ENCODE results near the gene ZFHX3. TPM values are rescaled to one million over a fixed set of nuclear protein-coding genes. Genes with fewer than 3 reads are reported as not detected.
"Not testable (repeated sequence)": the region's sequence is repeated elsewhere in the genome, so short reads cannot be mapped to it uniquely, and the experiment has no call there.

ZFHX3 gene, protein sequence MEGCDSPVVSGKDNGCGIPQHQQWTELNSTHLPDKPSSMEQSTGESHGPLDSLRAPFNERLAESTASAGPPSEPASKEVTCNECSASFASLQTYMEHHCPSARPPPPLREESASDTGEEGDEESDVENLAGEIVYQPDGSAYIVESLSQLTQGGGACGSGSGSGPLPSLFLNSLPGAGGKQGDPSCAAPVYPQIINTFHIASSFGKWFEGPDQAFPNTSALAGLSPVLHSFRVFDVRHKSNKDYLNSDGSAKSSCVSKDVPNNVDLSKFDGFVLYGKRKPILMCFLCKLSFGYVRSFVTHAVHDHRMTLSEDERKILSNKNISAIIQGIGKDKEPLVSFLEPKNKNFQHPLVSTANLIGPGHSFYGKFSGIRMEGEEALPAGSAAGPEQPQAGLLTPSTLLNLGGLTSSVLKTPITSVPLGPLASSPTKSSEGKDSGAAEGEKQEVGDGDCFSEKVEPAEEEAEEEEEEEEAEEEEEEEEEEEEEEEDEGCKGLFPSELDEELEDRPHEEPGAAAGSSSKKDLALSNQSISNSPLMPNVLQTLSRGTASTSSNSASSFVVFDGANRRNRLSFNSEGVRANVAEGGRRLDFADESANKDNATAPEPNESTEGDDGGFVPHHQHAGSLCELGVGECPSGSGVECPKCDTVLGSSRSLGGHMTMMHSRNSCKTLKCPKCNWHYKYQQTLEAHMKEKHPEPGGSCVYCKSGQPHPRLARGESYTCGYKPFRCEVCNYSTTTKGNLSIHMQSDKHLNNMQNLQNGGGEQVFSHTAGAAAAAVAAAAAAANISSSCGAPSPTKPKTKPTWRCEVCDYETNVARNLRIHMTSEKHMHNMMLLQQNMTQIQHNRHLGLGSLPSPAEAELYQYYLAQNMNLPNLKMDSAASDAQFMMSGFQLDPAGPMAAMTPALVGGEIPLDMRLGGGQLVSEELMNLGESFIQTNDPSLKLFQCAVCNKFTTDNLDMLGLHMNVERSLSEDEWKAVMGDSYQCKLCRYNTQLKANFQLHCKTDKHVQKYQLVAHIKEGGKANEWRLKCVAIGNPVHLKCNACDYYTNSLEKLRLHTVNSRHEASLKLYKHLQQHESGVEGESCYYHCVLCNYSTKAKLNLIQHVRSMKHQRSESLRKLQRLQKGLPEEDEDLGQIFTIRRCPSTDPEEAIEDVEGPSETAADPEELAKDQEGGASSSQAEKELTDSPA (N-terminal part only)
- polyA plus RNA-seq (ENCODE audit: insufficient read length) = 8.8 TPM

DNA sequence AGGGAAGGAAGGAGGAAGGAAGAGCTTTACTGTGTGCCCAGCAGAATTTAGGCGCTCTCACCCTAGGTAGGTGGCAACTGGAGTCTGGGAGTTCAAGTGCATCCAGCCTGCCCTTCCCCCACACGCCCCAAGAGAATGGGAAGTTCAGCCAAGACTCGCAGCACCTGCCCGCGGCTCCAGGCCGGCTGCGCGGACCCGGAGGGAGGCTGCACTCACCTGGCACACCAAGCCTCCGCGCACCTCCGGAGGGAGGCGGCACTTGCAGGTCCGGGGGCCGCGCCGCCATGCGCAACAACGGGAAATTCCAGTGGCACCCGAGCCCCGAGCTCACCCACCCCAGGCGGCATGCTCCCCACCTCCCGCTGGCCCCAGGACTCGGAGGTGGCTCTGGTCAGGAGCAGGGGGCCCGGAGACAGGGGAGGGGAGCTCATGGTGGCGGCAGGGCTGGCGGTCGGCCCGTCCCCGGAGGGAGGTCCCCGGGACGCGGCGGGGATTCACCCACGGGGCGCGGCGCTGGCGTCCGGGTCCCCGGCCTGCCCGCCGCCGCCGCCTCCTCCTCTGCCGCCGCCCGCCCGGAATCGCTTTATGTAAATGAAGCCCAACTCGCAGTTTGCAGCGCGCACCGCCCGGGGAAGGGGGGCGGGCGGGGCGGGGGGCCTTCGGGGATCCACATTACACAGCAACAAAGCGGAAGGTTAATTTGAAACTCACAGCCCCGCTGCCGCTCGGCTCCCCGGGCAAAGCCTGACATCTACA lies at the start of gene ZFHX3:
Gene ZFHX3, minus strand, starts transcription at position 593 of the 756 bp plus-strand sequence. CDS start 87,983 bp downstream, outside the sequence.
- DNase-seq (ENCODE audit: low read depth) = no peak

DNA sequence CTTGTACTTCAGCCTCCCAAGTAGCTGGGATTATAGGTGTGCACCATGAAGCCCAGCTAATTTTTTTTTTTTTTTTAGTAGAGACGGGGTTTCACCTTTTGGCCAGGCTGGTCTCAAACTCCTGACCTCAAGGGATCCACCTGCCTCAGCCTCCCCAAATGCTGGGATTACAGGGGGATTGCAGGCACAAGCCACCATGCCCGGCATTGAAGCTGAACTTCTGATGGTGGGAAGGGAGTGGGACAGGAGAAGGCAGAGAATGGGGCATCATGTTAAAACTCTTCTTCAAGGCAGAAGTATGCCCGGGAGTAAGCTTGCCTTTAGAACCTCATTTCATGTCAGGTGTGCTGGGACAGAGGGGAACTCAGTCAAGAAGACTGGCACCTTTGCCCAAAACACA lies 48.6 kb upstream of the ZFHX3 start:
- no peak for DNase-seq (ENCODE audit: low read depth)

DNA sequence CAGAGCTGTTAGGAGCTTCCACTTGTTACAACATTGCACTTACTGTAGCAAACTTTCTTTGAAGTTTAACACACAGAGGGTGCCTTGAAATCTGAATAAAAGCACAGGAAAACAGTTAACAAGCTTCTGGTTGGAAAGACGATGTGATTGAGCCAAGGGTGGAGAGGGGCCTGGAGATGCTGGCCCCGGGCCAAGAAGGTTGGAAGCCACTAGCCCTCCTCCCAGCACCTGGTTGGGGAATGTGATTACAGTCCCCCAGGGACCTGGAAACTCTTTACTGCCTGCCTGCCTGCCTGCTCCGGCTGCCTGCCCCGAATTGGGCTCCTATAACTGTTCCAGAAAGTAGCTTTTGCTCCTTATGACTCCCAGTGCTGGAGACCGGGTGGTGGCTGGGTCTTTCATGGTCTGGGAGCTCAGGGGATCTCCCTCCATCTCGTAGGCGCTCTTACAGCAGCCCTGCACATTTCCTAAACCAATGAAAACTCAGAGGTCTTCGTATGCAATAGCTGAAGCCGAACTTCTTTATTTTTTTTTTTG lies 48.0 kb upstream of the ZFHX3 start:
- no peak for DNase-seq (ENCODE audit: low read depth)

DNA sequence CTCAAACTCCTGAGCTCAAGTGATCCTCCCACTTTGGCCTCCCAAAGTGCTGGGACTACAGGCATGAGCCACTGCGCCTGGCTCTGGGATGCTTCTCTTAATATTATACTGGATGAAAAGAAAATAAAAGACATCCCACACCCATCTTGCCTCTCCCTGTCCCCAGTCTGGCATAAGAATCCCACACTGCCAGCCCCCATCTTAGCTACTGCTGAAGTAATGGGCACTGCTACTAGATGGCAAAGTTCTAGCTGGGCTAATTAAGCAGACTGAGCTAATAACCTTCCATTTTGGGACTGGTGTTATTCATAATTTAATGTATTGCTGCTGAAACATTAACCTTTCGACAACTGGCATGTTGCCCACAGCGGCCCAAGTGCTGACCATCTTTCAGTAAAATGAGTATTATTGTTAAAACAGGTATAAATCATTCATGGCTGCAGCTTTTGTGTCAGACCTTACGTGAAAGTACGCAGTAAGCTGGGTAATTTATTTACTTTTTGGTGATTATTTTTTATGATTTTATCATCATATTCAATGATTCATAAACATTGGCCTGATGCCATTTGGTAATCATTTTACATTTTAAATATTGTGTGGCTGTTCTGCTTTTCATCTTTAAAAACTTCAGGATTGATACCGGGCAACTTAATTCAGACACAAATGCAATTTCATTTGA lies 47.4 kb upstream of the ZFHX3 start:
- no peak for DNase-seq (ENCODE audit: low read depth)

DNA sequence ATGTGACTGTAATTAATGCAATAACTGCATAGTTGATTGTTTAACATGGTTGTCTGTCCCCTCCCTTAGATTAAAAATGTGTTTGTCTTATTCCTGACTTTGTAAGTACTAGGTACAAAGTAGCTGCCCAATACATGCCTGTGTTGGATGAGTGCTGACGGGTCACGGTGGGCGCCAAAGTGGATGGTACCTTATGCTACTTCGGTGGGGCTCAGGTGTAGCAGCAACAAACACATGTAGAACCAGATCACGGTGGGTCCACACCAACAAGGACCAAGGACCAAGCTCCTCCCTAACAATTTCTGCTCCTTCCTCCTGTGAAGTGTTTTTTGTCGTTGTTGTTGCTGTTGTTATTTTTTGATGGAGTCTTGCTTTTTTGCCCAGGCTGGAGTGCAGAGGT lies 46.4 kb upstream of the ZFHX3 start:
- no peak for DNase-seq (ENCODE audit: low read depth)

DNA sequence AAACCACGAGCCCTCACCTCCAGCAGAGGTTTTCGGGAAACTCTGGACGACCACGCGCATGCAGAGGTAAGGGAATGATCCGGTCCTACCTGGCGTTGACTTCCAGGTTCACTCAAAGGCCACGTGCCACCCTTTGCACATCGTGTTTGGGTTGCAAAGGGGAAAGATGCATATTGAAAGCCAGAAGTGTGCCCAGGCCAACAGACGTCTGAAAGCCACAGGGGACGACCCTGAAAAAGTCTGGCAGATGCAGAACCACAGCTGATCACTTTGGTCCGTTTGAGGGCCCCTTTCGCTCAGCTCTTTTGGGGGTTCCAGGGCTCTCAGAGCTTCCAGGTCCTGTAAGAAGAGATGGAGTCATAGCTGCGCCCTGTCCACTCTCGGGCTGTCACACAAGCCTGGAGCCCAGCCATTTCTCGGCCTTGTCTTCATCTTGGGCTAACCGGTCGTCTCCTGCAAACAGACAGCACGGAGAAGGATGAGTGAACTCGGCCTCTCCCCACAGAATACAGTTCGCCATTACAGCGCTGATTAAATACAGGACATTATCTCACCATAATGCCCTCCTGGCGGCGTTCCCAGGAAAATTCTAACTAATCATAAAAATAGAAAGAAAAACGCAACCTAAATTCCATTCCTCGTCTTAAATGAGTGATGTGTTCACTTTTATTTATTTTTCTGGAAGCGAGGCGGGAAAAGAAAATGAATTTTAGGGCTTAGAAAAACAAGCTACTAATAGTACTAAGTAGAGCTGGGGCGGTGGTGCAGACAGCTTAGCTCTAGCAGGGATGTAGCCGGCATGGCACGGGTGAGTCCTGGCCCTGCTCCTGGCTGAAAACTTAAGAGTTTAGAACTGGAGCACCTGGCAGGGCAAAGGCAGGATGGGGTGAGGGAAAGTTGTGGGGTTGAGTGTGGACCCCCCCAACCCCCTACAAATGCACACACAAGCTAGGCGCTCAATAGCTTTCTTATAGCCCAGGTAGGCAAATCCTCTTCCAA lies 45.5 kb upstream of the ZFHX3 start:
- no peak for DNase-seq (ENCODE audit: low read depth)

DNA sequence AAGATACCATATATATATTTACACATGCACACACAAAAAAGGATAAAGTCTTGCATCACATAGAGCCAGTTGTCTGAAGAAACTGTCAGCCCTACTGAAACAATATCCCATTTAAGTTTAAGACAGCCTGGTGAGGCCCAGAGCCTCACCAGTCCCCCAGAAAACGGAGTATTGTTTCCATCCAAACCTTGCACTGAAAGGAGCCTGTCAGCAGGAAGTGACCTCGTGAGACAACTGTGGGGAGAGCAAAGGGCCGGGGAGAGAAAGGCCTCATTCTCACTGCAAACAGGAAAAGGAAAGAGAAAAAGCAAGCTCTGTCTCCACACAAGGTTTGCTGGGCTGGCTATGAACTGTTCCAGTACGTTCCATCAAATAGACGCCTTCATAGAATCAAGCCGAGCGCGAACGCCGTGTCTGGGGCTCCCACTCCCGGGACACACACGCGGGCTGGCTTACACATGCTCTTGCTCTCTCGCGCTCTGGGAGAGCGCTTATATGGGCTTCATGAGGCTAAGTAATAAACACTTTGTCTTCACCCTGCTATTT lies 44.4 kb upstream of the ZFHX3 start:
- no peak for DNase-seq (ENCODE audit: low read depth)

DNA sequence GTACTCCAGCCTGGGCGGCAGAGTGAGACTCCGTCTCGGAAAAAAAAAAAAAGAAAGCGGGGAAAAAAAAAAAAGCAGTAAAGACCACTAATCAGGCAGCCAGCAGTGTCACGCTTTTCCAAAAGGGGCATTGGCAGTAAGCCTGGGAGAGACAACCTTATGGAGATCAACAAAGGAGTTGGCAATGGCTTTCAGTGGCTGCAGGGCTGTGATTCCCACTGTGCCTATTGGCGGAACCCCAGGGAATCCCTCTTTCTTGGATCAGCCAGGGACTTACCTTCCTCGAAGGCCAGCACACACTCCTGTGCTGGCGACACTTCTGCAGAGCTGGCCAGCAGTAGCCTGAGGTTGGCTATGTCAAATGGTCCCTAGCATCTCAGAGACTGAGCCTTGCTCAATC lies 43.2 kb upstream of the ZFHX3 start:
- no peak for DNase-seq (ENCODE audit: low read depth)

DNA sequence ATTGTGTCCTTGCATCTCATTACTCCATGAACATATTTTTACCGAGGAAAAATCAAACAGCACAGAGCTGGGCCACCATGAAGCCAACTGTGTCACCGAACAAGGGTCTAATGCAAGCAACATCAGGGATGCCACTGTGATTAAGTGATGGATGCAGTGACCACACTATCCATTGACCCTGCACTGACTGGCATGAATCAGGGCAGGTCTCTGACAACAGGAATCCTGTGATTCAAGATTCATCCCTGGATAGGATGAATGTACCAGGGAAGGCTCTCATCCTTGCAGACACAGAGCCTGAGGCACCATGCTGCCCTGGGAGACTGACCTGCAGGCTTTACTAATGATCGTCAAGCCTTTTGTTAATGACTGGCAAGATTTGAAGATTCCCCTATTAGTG lies 41.5 kb upstream of the ZFHX3 start:
- no peak for DNase-seq (ENCODE audit: low read depth)

DNA sequence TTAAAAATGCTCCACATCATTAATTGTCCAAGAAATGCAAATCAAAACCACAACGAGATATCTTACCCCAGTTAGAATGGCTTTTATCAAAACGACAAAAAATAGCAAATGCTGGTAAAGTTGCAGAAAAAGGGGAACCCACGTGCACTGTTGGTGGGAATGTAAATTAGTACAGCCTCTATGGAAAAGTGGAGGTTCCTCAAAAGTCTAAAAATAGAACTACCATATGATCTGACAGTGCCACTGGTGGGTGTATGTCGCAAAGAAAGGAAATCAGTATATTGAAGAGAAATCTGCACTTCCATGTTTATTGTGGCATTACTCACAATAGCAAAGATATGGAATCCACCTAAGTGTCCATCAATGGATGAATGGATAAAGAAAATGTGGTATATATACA lies 38.2 kb upstream of the ZFHX3 start:
- no peak for DNase-seq (ENCODE audit: low read depth)

DNA sequence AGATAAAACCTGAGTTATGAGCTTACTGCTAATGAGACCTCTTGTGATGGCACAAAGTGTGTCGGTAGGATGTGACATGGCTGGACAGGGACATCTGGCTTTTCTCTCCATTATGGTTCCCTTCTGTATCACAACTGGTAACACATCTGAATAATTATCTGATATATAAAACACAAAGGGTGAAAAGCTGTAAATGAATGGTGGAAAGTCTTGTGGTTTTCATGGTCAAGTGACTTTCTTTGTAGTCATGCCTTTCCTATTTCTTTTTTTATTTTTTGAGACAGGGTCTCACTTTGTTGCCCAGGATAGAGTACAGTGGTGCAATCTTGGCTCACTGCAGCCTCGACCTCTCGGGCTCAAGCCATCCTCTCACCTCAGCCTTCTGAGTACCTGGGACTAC lies 35.3 kb upstream of the ZFHX3 start:
- DNase-seq (ENCODE audit: low read depth) = no peak

DNA sequence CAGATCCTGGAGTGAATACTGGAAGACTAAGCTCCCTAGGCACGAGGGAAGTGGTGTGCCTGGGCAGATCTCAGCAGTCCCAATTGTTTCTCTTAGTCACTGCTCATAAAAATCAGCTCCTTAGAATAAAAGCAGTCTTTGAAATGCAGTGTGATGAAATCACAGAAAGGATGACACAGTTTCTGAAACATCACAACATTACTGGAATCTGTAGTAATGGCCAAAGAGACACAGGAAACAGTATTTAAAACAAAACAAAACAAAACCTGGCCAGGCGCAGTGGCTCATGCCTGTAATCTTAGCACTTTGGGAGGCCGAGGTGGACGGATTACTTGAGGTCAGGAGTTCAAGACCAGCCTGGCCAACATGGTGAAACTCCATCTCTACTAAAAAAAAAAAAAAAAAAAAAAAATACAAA lies 34.7 kb upstream of the ZFHX3 start:
- not testable (repeated sequence) for DNase-seq (ENCODE audit: low read depth)

DNA sequence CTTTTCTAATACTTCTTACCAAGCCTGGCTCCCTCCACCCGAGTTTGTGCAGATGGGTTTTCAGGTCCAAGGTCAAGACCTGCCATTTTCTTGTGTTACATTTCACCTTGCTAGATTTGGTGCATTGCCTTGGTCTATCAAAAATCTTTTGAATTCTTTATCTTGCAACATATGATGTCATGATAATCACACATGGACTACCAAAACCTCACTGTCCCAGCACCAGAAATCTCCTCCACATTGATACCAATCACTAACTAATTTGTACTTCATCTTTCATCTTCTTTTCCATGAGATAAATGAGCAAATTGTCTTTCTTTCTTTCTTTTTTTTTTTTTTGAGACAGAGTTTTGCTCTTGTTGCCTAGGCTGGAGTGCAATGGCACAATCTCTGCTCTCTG lies 33.0 kb upstream of the ZFHX3 start:
- no peak for DNase-seq (ENCODE audit: low read depth)

DNA sequence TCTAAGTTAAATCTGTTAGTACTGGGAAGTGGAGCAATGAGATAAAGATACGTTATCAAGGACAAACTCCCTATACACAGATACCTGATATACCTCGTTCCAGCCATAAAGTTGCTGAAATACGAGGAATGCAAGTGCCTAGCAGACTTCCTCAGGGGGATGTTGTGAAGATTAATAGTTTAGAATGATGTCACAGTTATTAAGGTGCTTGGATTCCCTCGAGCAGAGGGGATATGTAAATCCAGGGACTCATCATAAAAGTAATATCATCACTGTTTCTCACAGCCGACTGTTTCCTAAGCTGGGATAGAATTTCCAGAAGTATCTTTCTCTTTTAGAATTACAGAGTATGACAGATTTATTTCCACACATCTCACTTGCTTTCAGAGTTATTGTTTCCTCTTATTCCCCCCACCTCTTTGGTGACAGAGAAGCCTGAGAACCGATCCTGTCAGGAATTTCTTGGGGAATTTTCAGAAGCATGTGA lies 28.4 kb upstream of the ZFHX3 start:
- DNase-seq (ENCODE audit: low read depth) = no peak

DNA sequence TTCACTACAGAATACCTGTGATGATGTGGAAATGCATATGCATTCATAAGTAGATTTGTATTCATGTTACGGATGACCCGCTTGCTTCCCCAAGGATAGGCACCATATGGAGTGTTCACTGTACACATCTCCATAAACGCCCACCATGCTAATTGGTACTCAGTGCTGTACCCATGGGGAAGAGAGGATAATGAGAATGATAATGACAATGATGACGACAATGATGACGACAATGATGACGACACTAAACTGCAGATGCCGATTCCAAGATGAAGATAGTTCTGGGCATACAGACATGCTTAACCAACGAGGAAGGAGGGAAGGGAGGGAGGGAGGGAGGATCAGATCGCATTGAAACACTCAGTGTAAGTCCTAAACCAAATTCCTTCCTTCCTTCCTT lies 26.5 kb upstream of the ZFHX3 start:
- no peak for DNase-seq (ENCODE audit: low read depth)

DNA sequence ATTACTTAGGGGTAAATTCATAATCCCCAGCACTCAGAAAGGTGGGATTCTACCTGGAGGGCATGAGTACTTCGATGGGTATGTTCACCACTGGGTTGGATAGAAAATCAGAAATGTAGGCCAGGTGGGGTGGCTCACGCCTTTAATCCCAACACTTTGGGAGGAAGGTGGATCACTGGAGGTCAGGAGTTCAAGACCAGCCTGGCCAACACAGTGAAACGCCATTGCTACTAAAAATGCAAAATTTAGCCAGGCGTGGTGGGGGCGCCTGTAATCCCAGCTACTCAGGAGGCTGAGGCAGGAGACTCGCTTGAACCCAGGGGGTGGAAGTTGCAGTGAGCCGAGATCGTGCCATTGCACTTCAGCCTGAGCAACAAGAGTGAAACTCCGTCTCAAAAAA lies 24.1 kb upstream of the ZFHX3 start:
- not testable (repeated sequence) for DNase-seq (ENCODE audit: low read depth)

DNA sequence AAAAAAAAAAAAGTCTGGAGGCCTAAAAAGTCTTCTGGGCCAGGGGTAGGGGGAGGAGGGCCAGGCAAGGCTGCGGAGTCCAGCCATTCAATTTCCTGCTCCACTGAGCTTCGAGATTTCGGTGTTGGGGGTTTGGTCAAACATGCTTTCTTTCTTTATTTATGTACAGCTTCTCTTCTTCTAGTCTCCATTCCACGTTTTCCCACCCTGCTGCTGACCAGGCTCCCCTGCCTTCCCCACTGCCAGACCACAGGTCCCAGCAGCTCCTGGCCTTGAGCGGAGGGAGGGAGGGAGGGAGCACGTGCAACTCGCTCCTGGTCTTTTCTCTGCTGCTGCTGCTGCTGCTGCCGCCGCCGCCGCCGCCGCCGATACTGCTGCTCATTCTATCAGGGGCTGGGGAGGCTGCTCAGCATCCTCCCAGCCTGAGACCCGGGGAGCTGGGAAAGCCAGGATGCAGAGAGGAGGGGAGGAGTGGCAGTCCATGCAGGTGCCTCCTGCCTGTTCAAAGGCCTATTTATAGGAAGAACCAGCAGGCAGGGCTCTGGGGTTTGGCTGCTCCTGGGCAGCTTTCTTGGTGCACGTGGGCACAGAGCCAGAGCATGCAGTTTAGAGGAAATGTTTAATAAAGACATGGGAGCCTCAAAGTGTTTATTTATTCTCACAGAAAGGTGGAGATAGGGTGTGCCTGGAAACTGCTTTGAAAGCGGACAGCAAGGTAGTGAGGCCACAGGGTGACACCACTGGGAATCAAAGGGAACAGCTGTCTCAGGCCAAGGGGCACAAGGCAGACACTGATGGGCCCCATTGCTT lies 23.4 kb upstream of the ZFHX3 start:
- DNase-seq (ENCODE audit: low read depth) = no peak

Data from forelimb muscle (tissue), 1 donor.